CD4-positive, alpha-beta T cell treated with Interleukin-4 for 1 hour (primary cell): ENCODE results near the gene ARHGAP24.
"Not testable (repeated sequence)": the region's sequence is repeated elsewhere in the genome, so short reads cannot be mapped to it uniquely, and the experiment has no call there.

Experiments used
- DNase-seq, 2 donors: peaks; one replicate each; pipeline ENCODE4 v3.0.0-alpha.2; 2020 to 2022

The ARHGAP24 gene

DNA sequence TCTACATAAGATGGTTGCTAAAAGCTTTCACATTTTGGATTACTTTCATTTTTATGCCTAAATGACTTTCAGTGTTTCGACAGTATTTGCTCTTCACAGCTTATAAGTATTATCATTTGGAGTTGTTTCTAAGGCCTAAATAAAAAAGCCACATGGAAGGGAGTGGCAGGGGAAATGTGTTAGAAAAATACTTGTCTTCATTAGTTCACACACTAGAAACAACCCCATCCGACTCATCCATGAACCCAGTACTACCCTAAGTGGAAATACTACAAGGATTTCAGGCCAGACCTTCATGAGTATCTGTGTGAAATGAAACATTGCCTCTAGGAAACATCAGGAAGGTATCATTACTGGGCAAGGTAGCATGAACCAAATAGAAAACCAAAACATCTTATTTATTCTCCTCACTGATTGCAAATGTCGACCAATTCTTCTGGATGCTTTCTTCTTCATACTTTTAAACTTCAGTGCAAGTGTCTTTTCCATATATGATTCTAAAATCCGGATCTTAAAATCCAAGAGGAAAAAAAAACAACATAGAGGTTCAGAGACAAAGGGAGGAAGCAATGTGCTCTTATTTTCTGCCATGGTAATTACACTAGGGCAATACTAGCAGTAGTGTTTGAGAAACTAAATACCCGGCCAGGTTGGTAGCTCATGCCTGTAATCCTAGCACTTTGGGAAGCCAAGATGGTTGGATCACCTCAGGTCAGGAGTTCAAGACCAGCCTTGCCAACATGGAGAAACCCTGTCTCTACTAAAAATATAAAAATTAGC, 349.4 kb downstream of the ARHGAP24 start:
- DNase-seq, result no peak

DNA sequence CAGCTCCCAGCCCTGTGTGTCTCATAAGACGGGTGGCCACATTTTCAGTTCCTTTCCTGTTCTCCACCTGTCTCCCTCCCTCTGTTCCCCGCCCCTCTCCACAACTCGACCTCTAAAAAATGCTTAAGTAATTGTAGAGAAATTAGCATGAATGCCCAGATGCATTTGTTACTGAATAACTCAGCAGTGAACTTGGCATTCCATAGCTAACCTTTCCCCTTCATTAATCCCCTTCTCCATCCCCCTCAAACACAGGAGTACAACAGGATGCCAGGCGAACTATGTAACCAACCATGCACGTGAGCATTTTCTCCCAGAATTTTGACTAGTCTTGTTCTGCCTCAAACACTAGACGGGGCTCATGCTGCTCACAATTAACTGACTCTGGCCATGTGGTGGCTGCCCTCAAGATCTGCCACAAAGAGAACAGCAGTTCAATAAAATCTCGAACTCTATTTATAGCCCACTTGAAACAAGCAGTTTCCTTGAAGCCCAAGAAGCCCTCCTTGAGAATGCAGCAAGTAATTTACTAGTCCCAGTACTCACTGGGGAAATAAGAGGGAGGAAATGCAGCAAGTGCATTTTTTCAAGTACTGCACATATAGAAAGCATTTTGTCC, 351.2 kb downstream of the ARHGAP24 start:
- DNase-seq, result no peak

DNA sequence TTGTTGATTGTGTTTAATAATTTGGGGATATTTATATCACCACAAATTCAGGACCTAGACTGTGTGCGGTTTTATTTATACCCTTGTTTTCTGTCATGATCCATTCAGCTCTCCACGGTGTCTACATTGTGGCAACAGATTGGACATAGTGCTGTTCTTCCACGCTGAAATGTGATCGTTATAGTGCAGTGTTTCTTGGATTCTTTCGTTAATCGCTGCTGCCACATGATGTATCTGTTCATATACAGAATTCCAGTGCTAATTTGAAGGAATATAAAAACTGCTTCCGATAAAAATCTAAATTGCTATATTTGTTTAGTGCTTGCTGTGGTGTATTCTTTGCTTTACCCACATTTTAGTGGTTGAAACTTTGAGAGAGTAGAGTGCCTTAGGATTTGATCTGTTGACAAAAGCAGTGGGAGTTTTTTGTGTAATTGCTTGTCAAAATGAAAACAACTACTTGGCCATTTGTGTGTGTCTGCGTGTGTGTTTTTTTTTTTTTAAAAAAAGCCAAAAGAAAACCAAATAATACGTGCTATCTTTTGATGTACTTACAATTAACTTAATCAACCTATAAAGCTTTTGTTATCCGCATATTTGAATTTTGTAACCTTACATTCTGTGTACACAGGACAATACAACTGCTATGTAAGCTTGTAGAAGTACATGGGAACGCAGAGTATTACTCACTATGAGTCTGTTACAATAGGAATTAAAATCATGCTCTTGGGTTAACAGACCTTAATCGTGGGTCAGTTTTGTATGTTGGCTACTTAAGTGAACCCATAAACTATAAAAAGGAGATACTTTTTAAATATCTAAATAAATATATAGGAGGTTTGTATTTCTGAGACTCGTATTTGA, 353.3 kb downstream of the ARHGAP24 start:
- DNase-seq, result no peak

DNA sequence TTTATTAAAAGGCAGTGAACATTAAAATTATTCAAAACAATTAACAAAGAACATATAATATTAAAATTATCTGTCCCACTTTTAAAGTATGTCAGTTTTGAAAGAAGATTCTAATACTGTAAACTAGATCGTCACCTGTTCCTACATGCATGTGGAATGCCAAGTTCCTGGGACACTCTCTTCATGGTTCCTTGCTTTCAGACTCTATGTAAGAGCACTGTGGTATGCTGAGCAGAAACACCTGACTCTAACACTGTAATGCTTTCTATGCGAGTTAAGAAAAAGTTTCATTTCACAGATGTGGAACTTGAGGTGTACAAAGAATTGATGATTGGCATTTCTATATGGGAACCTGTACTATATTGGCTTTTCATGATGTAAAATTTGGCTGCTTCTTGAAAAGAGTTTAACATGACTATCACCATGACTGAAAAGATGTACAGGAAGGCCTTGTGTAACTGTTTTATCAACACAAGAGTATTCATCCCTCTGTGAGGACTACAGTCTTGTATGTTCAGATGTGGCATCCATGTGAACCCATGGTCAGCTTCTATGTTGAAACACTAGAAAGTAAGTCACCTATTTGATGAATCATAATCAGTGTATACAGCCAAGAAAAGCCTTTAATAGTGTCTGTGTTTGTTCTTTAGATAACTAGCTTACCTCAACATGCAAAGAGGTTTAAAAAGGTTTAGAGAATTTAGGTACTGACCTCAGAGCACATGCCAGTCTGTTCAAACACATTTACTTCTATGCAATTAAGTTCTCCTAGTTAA, 354.5 kb downstream of the ARHGAP24 start:
- no peak for DNase-seq

DNA sequence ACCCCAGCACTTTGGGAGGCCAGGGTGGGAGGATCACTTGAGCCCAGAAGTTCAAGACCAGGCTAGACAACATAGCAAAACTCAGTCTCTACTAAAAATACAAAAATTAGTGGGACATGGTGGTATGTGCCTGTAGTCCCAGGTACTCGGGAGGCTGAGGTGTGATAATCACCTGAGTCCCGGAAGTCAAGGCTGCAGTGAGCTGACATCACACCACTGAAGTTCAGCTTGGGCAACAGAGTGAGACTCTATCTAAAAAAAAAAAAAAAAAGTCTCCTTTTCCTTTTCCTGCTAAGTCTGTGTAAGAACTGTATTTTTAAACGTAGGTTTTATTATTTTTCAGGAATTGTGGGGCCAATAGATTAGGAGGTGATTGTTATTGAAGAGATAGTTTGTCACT, 356.7 kb downstream of the ARHGAP24 start:
- DNase-seq, result no peak

DNA sequence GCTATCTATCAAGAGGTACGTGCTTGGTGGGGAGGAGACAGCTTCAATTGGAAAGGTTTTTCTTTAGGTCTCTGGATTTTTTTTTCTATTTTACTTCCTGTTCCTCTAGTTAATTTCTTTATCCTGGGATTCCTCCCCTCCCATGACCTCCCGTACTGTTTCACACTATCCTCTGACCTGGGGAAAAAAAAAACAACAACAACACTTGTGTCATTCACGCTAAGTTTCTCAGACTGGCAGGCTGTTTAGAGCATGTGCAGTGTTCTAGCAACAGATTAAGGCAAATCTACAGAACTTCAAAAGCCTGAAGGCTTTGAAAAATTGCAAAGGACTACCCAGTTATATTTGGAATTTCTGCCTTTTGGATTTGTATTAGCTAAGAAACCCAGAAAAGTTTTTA, 358.4 kb downstream of the ARHGAP24 start:
- no peak for DNase-seq

DNA sequence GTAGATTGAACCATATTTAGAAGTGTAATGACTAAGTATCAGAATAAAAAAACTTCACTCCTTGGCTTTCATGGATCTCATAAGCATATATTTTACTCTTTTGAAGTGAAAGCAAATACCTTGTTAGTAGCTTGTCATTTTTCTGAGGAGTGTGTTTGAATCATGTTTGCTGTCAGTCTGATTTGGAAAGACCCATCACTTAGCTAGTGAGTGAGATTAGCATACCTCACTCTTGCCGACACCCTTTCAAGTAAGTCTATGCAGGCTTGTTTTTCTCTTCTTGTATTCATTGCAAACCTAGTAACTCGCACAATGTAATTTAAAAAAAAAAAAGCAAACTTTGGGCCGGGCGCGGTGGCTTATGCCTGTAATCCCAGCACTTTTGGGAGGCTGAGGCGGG, 360.0 kb downstream of the ARHGAP24 start:
- DNase-seq, result no peak

DNA sequence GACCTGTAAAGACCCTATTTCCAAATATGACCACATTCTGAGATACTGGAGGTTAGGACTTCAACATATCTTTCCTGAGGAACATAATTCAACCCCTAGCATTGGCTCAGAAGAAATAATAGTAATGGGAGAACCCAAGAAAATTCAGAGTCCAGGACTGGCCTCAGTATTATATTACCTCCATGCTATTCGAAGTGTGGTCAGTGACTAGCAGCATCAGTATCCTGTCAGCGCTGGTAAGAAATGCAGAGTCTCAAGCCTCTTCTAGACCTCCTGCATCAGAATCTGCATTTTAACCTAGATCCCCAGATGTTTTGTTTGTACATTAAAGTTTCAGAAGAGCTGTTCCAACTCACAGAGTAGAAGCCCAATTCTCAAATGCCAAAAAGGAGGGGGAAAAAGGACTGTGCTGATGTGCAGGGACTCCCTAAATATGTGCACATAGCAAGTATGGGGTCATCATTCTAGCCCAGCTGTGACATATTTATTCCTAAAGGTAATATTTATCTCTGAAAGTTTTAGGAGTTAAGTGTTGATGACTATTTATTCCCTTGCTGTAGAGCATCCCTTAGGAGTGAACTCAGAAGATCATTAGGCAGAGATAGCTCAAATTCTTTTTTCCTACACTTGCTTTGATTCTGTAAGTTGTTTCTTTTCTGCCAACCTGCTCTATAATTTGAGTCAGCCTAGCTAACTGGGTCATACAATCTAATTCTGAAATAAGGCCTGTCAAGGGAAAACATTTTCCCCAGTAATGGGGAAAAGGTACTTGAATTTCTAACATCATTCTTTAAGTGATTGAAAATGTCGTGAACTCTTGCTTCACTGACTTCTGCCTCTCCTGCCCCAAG, 361.9 kb downstream of the ARHGAP24 start:
- no peak for DNase-seq

DNA sequence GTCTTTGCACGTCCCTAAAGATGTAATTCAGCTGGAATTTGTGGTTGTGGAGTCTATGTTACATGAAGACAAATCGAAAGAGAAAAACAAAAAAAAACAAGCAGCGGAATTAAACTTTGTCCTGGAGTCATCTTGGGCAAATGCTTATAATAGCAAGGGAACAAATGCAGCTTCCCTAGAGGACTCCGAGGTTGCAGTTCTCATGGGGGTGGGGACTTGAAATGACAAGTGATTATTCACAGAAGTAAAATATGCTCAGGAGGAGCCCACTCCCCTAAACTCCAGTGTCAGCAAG, 362.4 kb downstream of the ARHGAP24 start:
- DNase-seq, result no peak

DNA sequence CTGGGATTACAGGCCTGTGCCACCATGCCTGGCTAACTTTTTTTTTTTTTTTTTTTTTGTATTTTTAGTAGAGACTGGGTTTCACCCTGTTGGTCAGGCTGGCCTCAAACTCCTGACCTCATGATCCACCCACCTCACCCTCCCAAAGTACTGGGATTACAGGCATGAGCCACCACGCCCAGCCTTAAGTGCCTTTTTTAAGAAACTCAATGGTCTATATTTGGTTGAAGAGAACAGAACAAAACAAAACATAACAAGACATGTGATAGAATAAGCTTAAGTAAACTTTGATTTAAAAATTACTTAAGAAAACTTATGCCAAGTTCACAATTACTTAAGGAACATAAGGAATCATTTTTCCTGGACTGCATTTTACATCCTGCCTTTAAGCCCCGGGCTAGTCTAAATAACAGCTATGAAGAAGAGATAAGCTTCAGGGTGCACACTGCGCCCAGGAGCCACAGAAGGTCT, 365.1 kb downstream of the ARHGAP24 start:
- DNase-seq, result not testable (repeated sequence)

DNA sequence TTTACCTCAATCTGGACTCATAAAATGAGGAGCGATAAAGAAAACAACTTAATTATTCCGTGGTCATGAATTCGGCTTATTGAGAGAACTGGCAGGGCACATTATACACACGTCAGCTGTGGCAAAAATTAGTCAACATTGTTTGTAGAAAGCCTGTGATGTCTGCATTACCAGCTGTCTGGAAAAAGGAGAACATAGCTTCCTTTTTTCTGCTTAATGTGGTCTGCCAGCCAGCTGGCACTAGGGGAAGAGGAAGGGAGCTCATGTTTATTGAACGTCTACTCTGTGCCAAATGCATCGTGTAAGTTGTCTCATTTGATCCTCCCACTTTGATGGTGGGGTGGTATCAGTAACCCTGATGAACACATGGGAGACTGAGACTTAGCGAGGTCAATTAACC, 367.6 kb downstream of the ARHGAP24 start:
- DNase-seq, result peak; percentile 6 to 51

DNA sequence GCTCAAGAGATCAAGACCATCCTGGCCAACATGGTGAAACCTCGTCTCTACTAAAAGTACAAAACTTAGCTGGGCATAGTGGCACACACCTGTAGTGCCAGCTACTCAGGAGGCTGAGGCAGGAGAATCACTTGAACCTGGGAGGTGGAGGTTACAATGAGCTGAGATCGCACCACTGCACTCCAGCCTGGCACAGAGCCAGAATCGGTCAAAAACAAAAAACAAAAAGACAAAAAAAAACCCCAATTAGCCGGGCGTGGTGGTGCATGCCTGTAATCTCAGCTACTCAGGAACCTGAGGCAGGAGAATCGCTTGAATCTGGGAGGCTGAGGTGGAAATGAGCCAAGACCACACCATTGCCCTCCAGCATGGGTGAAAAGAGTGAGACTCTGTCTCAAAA, 378.8 kb downstream of the ARHGAP24 start:
- DNase-seq, result not testable (repeated sequence)

DNA sequence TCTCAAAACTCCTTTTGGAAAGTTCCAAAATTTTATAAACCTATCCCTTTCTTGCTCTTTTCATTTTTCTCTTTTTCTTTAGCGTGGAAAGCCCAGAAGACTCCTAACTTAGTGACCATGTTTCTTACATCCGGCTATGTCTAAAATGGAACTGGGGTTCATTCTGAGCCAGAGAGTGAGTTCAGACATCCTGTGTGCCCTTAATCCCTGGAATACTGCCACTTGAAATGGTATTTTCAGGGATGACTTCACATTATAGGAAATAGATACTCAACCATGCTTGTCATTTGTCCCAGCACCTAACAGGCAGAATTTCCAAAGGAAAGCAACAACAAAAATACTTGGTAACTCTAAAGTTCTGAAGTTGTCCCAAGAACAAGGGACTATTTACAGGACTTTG, 379.6 kb downstream of the ARHGAP24 start:
- DNase-seq, result no peak

DNA sequence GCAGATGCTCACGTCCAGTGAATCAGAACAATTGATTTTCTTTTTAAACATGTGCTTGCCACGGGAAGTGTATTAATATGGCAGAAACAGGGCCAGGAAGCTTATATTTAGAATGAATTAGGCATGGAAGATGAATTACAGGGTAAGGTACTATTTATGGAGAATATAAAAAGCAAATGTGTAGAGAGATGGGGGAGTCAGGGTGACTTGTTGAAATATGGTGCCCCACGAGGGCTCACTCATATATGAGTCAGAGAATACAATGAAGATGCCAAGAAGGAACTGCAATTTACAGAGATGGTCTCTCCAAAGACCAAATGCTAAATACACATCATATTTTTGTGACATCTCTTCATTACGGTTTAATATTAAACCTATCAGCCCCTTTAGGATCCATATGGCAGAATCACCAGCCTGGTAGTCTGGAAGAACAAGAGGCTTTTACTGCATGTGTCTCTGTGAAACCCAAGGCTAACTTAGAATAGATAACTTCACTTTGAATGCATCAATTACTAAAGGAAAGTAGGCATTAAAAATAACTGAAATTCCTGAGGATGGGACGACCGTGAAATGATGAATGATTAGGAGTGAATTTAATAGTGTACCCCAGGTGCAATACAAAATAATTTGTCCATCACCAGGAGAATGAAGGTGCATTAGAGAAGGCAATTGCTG, 385.3 kb downstream of the ARHGAP24 start:
- no peak for DNase-seq

DNA sequence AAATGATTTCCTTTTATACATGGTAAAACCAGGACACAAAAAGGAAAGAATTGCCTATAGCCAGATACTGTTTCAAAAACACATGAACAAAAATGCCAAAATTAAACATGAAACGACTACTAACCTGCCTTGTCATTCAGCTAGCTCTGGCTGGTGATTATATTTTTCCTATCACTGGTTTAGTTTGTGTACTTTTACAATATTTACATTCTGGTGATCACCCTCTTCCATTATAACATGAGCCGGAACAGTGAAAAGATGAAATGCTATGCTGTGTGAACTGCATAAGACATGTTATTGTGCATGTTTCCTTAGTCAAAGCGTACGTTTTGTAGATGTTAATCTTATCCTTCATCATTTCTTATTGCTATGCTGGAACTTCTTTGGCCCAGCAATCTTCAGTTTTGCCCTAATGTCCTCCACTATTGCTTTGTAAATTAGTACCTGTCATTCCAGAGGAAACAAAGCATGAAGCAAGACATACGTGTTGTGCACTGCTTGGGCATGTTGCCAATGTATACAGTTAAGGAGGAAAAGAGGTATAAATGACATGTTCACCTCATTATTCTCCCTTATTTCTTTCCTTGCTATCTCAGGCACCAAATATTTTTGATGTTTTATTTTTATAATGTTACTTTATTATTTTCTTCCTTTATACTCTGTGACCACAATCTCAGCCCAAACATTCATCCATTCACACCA, 386.3 kb downstream of the ARHGAP24 start:
- no peak for DNase-seq

DNA sequence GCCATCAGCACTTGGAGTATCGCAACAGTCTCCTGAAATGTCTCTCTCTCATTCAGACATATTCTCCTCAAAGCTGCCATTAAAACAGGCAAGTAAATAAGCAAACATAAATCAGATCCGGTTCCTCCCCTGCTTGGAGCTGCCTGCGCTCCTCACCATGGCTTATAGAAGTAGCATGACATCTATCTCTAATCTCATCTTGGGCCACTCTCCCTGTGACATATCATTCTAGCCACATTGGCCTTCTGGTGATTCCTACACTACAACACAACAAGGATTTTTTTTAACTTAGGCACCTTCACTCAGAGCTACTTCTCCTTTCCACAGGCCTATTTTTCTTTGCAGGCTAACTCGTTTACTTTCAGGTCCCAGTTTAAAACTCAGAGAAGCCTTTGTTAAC, 387.9 kb downstream of the ARHGAP24 start:
- no peak for DNase-seq

DNA sequence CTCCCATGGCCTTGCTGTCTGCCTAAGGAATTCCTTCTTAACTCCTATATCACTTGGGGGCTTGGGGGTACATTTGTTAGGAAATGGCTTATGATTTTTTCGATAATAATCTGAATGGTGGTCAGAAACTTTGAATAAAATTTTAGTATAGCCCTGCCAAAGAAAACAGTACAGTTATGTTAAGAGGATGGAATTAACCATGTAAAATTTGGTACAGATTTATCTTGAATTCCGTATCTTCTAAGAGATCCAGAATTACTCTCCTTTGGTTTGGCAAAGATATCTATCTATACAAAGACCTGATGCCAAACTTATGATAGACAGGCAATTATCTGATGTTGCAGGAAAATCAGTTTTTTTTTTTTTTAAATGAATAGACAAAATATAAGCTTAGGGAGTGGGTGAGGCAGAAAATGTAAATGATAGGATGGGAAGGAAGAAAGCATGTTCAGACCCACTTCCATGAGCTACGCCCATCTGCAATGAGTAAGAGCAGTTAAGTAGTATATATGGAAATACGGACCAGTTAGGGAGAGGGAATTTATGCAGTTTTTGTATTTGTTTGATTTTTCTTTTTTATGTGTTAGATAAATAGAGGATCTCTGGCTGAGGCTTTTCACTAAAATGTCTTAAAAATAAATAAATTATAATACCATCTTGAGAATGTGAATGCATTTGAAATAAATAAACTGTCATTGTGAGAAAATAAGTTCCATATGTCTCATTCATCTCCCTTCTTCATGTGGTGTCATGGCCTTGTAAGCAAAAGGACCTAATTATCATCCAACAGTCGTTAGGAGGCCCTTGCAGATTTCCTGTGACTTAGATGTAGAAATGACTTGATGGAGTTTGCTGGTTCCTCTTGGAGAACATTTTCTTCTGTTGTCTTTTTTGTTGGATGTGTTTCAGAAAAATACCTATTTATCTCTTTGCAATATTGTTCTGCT, 389.6 kb downstream of the ARHGAP24 start:
- DNase-seq, result no peak

DNA sequence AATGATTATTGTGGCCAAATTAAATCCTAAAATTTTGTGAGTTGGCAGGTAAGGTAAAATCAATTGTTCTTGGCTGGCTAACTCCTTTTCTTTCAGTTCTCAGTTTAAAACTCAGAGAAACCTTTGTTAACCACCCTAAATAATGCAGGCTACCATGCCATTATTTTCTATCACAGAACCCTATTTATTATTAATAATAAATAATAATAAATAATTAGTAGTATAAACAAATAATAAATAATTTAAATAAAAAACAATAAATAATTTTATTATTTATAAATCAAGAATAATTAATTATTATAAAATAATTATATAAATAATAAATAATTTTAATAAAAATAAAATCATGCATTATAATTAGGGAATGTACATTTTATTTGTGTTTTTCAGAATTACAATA, 390.3 kb downstream of the ARHGAP24 start:
- DNase-seq, result no peak

DNA sequence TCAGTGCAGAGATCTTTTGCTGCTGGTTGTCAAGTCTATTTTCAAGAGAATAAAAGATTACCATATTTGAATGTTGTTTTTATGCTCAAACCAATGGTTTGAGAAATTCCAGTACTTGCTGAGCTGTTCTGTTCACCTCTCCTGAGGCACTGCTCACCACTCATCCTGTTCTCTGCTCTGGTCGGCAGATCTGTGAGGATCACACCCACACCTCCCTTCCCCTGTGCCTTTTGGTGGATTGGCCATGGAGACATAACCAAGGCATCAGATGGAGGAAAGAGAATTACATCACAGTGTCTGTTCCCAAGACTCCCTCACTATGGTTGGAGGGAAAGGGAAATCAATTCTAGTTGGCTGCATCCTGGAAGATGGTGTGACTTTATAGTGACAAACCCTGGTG, 391.6 kb downstream of the ARHGAP24 start:
- DNase-seq, result no peak

DNA sequence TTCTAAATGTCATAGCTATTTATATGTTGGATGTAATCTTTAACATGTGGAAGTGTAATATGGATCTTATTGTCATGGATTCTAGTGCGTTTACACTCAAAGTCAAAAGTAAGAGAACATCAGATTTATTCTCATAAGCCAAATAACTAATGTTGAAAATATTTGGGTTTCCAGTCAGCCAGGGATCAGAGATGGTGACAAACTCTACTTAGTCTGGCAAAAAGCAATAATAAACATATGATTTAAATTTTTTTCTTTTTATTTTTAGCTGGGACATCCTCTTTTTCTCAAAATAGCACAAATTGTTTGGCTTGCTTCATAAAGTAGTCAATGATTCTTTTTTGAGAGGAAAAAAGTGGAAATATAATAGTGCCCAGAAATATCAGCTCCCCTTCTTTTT, 392.3 kb downstream of the ARHGAP24 start:
- no peak for DNase-seq
